ENCODE results near the gene ITGA2.

DNA sequence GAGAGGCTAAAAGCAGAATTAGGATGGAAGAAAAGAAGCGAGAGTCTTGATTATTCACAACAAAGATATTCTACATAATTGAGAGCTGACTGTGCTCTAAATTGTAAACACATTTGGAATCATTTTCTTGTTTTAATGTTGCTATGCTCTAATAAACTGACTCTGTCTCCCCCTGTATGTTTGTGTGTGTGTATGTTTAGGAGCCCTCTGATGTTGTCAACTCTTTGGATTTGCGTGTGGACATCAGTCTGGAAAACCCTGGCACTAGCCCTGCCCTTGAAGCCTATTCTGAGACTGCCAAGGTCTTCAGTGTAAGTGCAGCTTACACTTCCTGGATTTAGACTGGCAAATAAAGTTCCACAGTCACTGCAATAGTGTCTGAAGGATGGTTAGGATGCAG lies 82.6 kb downstream of the ITGA2 start:
- TF ChIP-seq POLR2A (IDR thresholded peaks at IDR 0.05) (no peak), POLR2AphosphoS5 (IDR thresholded peaks at IDR 0.05) (no peak)
- TF ChIP-seq, protein P1, sequence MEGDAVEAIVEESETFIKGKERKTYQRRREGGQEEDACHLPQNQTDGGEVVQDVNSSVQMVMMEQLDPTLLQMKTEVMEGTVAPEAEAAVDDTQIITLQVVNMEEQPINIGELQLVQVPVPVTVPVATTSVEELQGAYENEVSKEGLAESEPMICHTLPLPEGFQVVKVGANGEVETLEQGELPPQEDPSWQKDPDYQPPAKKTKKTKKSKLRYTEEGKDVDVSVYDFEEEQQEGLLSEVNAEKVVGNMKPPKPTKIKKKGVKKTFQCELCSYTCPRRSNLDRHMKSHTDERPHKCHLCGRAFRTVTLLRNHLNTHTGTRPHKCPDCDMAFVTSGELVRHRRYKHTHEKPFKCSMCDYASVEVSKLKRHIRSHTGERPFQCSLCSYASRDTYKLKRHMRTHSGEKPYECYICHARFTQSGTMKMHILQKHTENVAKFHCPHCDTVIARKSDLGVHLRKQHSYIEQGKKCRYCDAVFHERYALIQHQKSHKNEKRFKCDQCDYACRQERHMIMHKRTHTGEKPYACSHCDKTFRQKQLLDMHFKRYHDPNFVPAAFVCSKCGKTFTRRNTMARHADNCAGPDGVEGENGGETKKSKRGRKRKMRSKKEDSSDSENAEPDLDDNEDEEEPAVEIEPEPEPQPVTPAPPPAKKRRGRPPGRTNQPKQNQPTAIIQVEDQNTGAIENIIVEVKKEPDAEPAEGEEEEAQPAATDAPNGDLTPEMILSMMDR (IDR thresholded peaks at IDR 0.05), result no peak

Measured in prostate gland (tissue), 2 donors.